Lower leg skin (tissue), 3 donors: ENCODE measurements around the gene PHLPP1.

ENCODE experiments used
- CTCF ChIP-seq, 3 donors: fragments of 450-650 bp; IDR thresholded peaks; one replicate each; pipeline ENCODE4 v1.5.1; 2016; ENCODE audit warnings: antibody characterized with exemption in 3 of 3, mild to moderate bottlenecking in 3 of 3, moderate library complexity in 2 of 3
- POLR2A ChIP-seq, 2 donors: fragments of 450-650 bp; IDR thresholded peaks; one replicate each; pipeline ENCODE4 v1.6.1; 2016 to 2017; ENCODE audit warnings: antibody characterized with exemption in 2 of 2, mild to moderate bottlenecking in 1 of 2, moderate library complexity in 1 of 2

DNA sequence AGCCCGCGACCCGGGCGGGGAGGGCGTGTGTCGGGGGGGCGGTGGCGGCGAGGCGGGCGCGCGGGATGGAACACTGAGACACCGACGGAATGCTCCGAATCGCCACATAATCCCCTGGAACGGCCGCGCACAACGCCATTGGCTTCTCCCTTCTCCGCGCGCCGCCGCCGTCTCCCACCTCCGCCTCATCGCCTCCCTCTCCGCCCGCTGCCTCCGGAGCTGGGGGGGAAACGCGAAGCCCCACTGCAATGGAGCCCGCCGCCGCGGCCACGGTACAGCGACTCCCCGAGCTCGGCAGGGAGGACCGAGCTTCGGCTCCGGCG lies at the start of gene PHLPP1:
- TF ChIP-seq CTCF (IDR thresholded peaks at IDR 0.05) (no peak), POLR2A (IDR thresholded peaks at IDR 0.05) (no peak)
